GM19455 (cell line): ENCODE results near the gene NTM.
"Not testable (repeated sequence)": the region's sequence is repeated elsewhere in the genome, so short reads cannot be mapped to it uniquely, and the experiment has no call there.

Experiments
- ATAC-seq: cut with Tn5 transposase; IDR thresholded peaks from one replicate; pipeline ENCODE4 v1.9.1; 2021; ENCODE audit not compliant: unreplicated experiment

Gene NTM

GRCh38 chr11:132349811-132350733 lies 979.7 kb downstream of the NTM start:
- no peak for ATAC-seq

GRCh38 chr11:132351050-132351449 lies 980.6 kb downstream of the NTM start:
- ATAC-seq: no peak

- ATAC-seq: no peak
These were observed 982.1 kb downstream of the NTM start for GRCh38 chr11:132352497-132352896.

GRCh38 chr11:132353255-132353654 lies 982.8 kb downstream of the NTM start:
- no peak for ATAC-seq

- peak; percentile 69 for ATAC-seq
These were observed 987.6 kb downstream of the NTM start for GRCh38 chr11:132357811-132358572.

- ATAC-seq: peak; percentile 46
These were observed 988.1 kb downstream of the NTM start for GRCh38 chr11:132358573-132358953.

GRCh38 chr11:132361011-132361550 lies 990.7 kb downstream of the NTM start:
- ATAC-seq: no peak

- no peak for ATAC-seq
These were observed 995.2 kb downstream of the NTM start for GRCh38 chr11:132365650-132366049.

GRCh38 chr11:132367293-132367692 lies 996.9 kb downstream of the NTM start:
- no peak for ATAC-seq

- not testable (repeated sequence) for ATAC-seq
These were observed 999.7 kb downstream of the NTM start for GRCh38 chr11:132370114-132370513.

GRCh38 chr11:132373405-132374143 lies 1003.2 kb downstream of the NTM start:
- ATAC-seq: no peak

- ATAC-seq: no peak
These were observed 1009.1 kb downstream of the NTM start for GRCh38 chr11:132379540-132379939.
